NCI-H345 (cell line): ENCODE data around the gene DMBX1.

Experiments
- DNase-seq: peaks from one replicate; lab custom pipeline; 2025; lab: John Stamatoyannopoulos, UW

Gene DMBX1

GRCh38 chr1:46525253-46525983 is 35.8 kb downstream of the DMBX1 start:
- no peak for DNase-seq

- no peak for DNase-seq
Measured at GRCh38 chr1:46526013-46526690, 36.5 kb downstream of the DMBX1 start.

GRCh38 chr1:46526691-46527291 is 37.2 kb downstream of the DMBX1 start:
- no peak for DNase-seq

- DNase-seq = peak; percentile 78
Measured at GRCh38 chr1:46527474-46528296, 38.0 kb downstream of the DMBX1 start.

GRCh38 chr1:46528297-46528955 is 38.8 kb downstream of the DMBX1 start:
- DNase-seq = no peak

GRCh38 chr1:46529031-46529630 is 39.5 kb downstream of the DMBX1 start:
- DNase-seq = no peak

GRCh38 chr1:46530311-46530710 is 40.7 kb downstream of the DMBX1 start:
- DNase-seq = no peak

- no peak for DNase-seq
Measured at GRCh38 chr1:46530791-46531409, 41.3 kb downstream of the DMBX1 start.

GRCh38 chr1:46532095-46532494 is 42.5 kb downstream of the DMBX1 start:
- no peak for DNase-seq

- DNase-seq = peak; percentile 64
Measured at GRCh38 chr1:46532498-46533178, 43.0 kb downstream of the DMBX1 start.

- DNase-seq = peak; percentile 58
Measured at GRCh38 chr1:46533179-46533864, 43.7 kb downstream of the DMBX1 start.

- DNase-seq = no peak
Measured at GRCh38 chr1:46535063-46535462, 45.4 kb downstream of the DMBX1 start.

- DNase-seq = no peak
Measured at GRCh38 chr1:46536527-46536926, 46.9 kb downstream of the DMBX1 start.

GRCh38 chr1:46537651-46538050 is 48.0 kb downstream of the DMBX1 start:
- DNase-seq = no peak

GRCh38 chr1:46538147-46538546 is 48.5 kb downstream of the DMBX1 start:
- no peak for DNase-seq
